ENCODE measurements around the gene SEMA6A. TPM values are rescaled to one million over a fixed set of nuclear protein-coding genes. Genes with fewer than 3 reads are reported as not detected.

Gene SEMA6A
- polyA plus RNA-seq, 3 donors: 0.16 TPM; not detected in 2

- H3K4me3 ChIP-seq (replicated peaks in 1 of 3; ENCODE audit: low read depth in 2 of 3, low read length in 3 of 3): no peak overlapping the region
- no CpG with 5 or more reads among the region's 3 CpGs for WGBS (ENCODE audit: insufficient coverage)
- intact Hi-C loops (cut with micrococcal nuclease): no loop called here
- H3K9me3 ChIP-seq (replicated peaks in 1 of 2; ENCODE audit: control insufficient read depth in 1 of 2, insufficient read depth in 1 of 2, low read length in 2 of 2): peaks cover 11 to 14% of the 10 kb centered on the region in 2 donors
- H3K4me1 ChIP-seq (ENCODE audit: control insufficient read depth in 1 of 2, insufficient read depth in 2 of 2, low read length in 2 of 2): no peaks in the 10 kb centered on the region
- H4K20me1 ChIP-seq (ENCODE audit: insufficient read depth, low read length): no peaks in the 10 kb centered on the region
- Mint-ChIP-seq H3K9me3 (peaks cover 4 to 17% (median 11%) of the 10 kb centered on the region in 7 donors), H3K27me3 (ENCODE audit: low read depth in 3 of 3) (peaks cover 0 to 2% (median 0%) of the 10 kb centered on the region in 3 donors), H3K4me1 (no peaks in the 10 kb centered on the region), H3K4me3 (no peak overlapping the region), H3K27ac (no peak overlapping the region), H3K36me3 (peaks cover 22% of the 10 kb centered on the region in 2 donors)
- no peaks in the 10 kb centered on the region for H3K79me2 ChIP-seq (ENCODE audit: insufficient read depth, low read length)
- no peaks in the 10 kb centered on the region for H3K27me3 ChIP-seq (ENCODE audit: control insufficient read depth in 2 of 2, insufficient read depth in 2 of 2, low read length in 2 of 2)
- no peak overlapping the region for H3K4me2 ChIP-seq (replicated peaks; ENCODE audit: extremely low read depth, low read length, poor library complexity, severe bottlenecking)
- no peak for DNase-seq
- H2AFZ ChIP-seq (ENCODE audit: insufficient read depth, low read depth, low read length, poor library complexity, severe bottlenecking): no peak overlapping the region
- H3K27ac ChIP-seq (ENCODE audit: low read depth in 1 of 2, low read length in 2 of 2): no peak overlapping the region
- no peak for TF ChIP-seq CTCF (IDR thresholded peaks at IDR 0.05)
- H3K36me3 ChIP-seq (replicated peaks in 1 of 2; ENCODE audit: control insufficient read depth in 1 of 2, insufficient read depth in 2 of 2, low read length in 2 of 2): peaks cover 0 to 7% of the 10 kb centered on the region in 2 donors
- no peak overlapping the region for H3K9ac ChIP-seq (ENCODE audit: insufficient read depth, low read length, poor library complexity, severe bottlenecking)
These were observed 131.6 kb downstream of the SEMA6A start for GRCh38 chr5:116442931-116443551.

- 92% methylated on average over 3 of the region's 3 CpGs for WGBS (ENCODE audit: insufficient coverage)
- H3K27ac Mint-ChIP-seq: no peak overlapping the region
- Histone ChIP-seq H4K20me1 (ENCODE audit: insufficient read depth, low read length) (no peaks in the 10 kb centered on the region), H2AFZ (ENCODE audit: insufficient read depth, low read depth, low read length, poor library complexity, severe bottlenecking) (no peak overlapping the region), H3K4me1 (ENCODE audit: control insufficient read depth in 1 of 2, insufficient read depth in 2 of 2, low read length in 2 of 2) (no peaks in the 10 kb centered on the region), H3K9me3 (replicated peaks in 1 of 2; ENCODE audit: control insufficient read depth in 1 of 2, insufficient read depth in 1 of 2, low read length in 2 of 2) (peaks cover 10% of the 10 kb centered on the region in 2 donors), H3K27ac (ENCODE audit: low read depth in 1 of 2, low read length in 2 of 2) (no peak overlapping the region), H3K36me3 (replicated peaks in 1 of 2; ENCODE audit: control insufficient read depth in 1 of 2, insufficient read depth in 2 of 2, low read length in 2 of 2) (peaks cover 0 to 7% of the 10 kb centered on the region in 2 donors), H3K9ac (ENCODE audit: insufficient read depth, low read length, poor library complexity, severe bottlenecking) (no peak overlapping the region), H3K4me2 (replicated peaks; ENCODE audit: extremely low read depth, low read length, poor library complexity, severe bottlenecking) (no peak overlapping the region), H3K27me3 (ENCODE audit: control insufficient read depth in 2 of 2, insufficient read depth in 2 of 2, low read length in 2 of 2) (no peaks in the 10 kb centered on the region), H3K79me2 (ENCODE audit: insufficient read depth, low read length) (no peaks in the 10 kb centered on the region), H3K4me3 (replicated peaks in 1 of 3; ENCODE audit: low read depth in 2 of 3, low read length in 3 of 3) (no peak overlapping the region)
- TF ChIP-seq CTCF (IDR thresholded peaks at IDR 0.05): no peak
- intact Hi-C loops (cut with micrococcal nuclease): no loop called here
- peaks cover 3 to 13% (median 9%) of the 10 kb centered on the region in 7 donors for H3K9me3 Mint-ChIP-seq
- peaks cover 13 to 16% of the 10 kb centered on the region in 2 donors for H3K36me3 Mint-ChIP-seq
- no peaks in the 10 kb centered on the region for H3K27me3 Mint-ChIP-seq (ENCODE audit: low read depth in 3 of 3)
- H3K4me3 Mint-ChIP-seq: no peak overlapping the region
- H3K4me1 Mint-ChIP-seq: no peaks in the 10 kb centered on the region
- DNase-seq: no peak
These were observed 132.5 kb downstream of the SEMA6A start for GRCh38 chr5:116442095-116442534.

All from CD14-positive monocyte (primary cell).